ENCODE data around the gene ANKS1B.

ANKS1B gene

GRCh38 chr12:98901189-98901588 lies 1083.5 kb downstream of the ANKS1B start:
- no peak overlapping the region for H3K4me2 ChIP-seq
- no peak overlapping the region for H3K9ac ChIP-seq
- H3K27ac ChIP-seq, result no peak overlapping the region
- no peaks in the 10 kb centered on the region for H3K79me2 ChIP-seq (ENCODE audit: insufficient read depth, low read depth)
- H3K4me3 ChIP-seq (IDR thresholded peaks at IDR 0.05; ENCODE audit: insufficient read depth, low read depth, low read length), result no peak overlapping the region
- H3K4me1 ChIP-seq (ENCODE audit: low read depth, poor library complexity, severe bottlenecking), result no peaks in the 10 kb centered on the region
- TF ChIP-seq, protein P1, sequence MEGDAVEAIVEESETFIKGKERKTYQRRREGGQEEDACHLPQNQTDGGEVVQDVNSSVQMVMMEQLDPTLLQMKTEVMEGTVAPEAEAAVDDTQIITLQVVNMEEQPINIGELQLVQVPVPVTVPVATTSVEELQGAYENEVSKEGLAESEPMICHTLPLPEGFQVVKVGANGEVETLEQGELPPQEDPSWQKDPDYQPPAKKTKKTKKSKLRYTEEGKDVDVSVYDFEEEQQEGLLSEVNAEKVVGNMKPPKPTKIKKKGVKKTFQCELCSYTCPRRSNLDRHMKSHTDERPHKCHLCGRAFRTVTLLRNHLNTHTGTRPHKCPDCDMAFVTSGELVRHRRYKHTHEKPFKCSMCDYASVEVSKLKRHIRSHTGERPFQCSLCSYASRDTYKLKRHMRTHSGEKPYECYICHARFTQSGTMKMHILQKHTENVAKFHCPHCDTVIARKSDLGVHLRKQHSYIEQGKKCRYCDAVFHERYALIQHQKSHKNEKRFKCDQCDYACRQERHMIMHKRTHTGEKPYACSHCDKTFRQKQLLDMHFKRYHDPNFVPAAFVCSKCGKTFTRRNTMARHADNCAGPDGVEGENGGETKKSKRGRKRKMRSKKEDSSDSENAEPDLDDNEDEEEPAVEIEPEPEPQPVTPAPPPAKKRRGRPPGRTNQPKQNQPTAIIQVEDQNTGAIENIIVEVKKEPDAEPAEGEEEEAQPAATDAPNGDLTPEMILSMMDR (conservative IDR thresholded peaks at IDR 0.05; ENCODE audit: low read depth, low read length), result no peak
- H3K27me3 ChIP-seq (ENCODE audit: insufficient read depth, low read depth), result no peaks in the 10 kb centered on the region
- H3K36me3 ChIP-seq (ENCODE audit: insufficient read depth), result no peaks in the 10 kb centered on the region
- H4K20me1 ChIP-seq (ENCODE audit: insufficient read depth), result no peaks in the 10 kb centered on the region
- H2AFZ ChIP-seq (ENCODE audit: low read depth), result no peak overlapping the region

DNA sequence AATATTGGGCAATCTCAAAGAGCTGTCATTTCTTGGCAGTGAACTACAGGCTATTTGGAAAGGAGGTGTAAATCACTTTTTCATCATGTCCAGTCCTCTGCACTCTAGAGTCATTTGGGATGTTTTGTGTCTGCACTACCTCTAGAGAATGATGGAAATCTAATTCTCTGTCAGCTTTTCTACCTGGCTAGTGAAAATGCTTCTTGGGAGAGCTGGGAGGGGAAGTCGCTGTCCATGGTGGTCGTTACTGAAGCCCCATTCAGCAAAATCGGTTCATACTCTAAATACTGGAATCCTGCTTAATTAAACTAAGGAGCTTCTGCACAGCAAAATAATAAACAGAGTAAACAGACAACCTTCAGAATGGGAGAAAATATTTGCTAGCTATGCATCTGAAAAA lies 1087.8 kb downstream of the ANKS1B start:
- no peaks in the 10 kb centered on the region for H3K4me1 ChIP-seq (ENCODE audit: low read depth, poor library complexity, severe bottlenecking)
- H3K9ac ChIP-seq, result no peak overlapping the region
- H3K79me2 ChIP-seq (ENCODE audit: insufficient read depth, low read depth), result no peaks in the 10 kb centered on the region
- H3K4me2 ChIP-seq, result no peak overlapping the region
- TF ChIP-seq, protein P1 (conservative IDR thresholded peaks at IDR 0.05; ENCODE audit: low read depth, low read length), result no peak
- no peak overlapping the region for H2AFZ ChIP-seq (ENCODE audit: low read depth)
- no peaks in the 10 kb centered on the region for H4K20me1 ChIP-seq (ENCODE audit: insufficient read depth)
- H3K4me3 ChIP-seq (IDR thresholded peaks at IDR 0.05; ENCODE audit: insufficient read depth, low read depth, low read length), result no peak overlapping the region
- no peaks in the 10 kb centered on the region for H3K27me3 ChIP-seq (ENCODE audit: insufficient read depth, low read depth)
- H3K36me3 ChIP-seq (ENCODE audit: insufficient read depth), result no peaks in the 10 kb centered on the region
- H3K27ac ChIP-seq, result no peak overlapping the region

DNA sequence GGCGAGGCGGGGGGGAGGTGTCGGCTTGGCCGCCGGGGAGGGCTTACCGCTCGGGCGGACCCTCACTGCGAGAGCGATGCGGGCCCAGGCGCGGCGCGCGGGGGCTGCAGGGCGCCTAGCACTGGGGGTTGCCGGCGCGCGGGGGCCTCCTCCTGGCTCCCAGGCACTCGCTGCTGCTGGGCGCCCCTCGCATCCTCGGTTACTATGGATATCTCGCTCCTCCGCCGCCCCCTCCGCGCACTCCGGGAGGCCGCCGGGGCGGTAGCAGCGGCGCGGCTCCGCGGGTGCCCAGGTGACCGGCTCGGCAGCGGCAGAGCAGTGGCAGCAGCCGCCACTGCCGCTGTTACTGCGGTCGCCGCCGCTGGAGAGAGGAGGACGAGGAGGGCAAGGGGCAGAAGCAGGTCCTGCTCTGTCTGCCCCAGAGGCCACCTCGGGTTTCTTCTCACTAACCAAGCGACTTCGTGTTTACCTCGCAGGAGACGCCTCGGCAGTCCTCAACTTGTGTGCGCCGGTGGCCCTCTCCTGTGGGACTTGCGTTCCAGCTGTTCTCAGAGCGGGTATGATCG lies 1089.6 kb downstream of the ANKS1B start:
- Histone ChIP-seq H3K4me3 (IDR thresholded peaks at IDR 0.05; ENCODE audit: insufficient read depth, low read depth, low read length) (no peak overlapping the region), H3K27me3 (ENCODE audit: insufficient read depth, low read depth) (no peaks in the 10 kb centered on the region), H3K4me2 (no peak overlapping the region), H2AFZ (ENCODE audit: low read depth) (no peak overlapping the region), H4K20me1 (ENCODE audit: insufficient read depth) (no peaks in the 10 kb centered on the region), H3K36me3 (ENCODE audit: insufficient read depth) (no peaks in the 10 kb centered on the region), H3K27ac (no peak overlapping the region), H3K4me1 (ENCODE audit: low read depth, poor library complexity, severe bottlenecking) (no peaks in the 10 kb centered on the region), H3K79me2 (ENCODE audit: insufficient read depth, low read depth) (no peaks in the 10 kb centered on the region), H3K9ac (no peak overlapping the region)
- TF ChIP-seq, protein P1 (conservative IDR thresholded peaks at IDR 0.05; ENCODE audit: low read depth, low read length), result no peak

- H3K4me3 ChIP-seq (IDR thresholded peaks at IDR 0.05; ENCODE audit: insufficient read depth, low read depth, low read length), result no peak overlapping the region
- TF ChIP-seq, protein P1 (conservative IDR thresholded peaks at IDR 0.05; ENCODE audit: low read depth, low read length), result no peak
- H3K36me3 ChIP-seq (ENCODE audit: insufficient read depth), result no peaks in the 10 kb centered on the region
- no peak overlapping the region for H3K9ac ChIP-seq
- no peak overlapping the region for H2AFZ ChIP-seq (ENCODE audit: low read depth)
- H3K4me1 ChIP-seq (ENCODE audit: low read depth, poor library complexity, severe bottlenecking), result no peaks in the 10 kb centered on the region
- H3K4me2 ChIP-seq, result no peak overlapping the region
- no peaks in the 10 kb centered on the region for H3K79me2 ChIP-seq (ENCODE audit: insufficient read depth, low read depth)
- H3K27me3 ChIP-seq (ENCODE audit: insufficient read depth, low read depth), result no peaks in the 10 kb centered on the region
- H4K20me1 ChIP-seq (ENCODE audit: insufficient read depth), result no peaks in the 10 kb centered on the region
- H3K27ac ChIP-seq, result no peak overlapping the region
Measured at GRCh38 chr12:98894412-98895085, 1090.2 kb downstream of the ANKS1B start.
